Retina (tissue), 1 donor: ENCODE measurements around the gene MYBPC2.

Experiments
- DNase-seq: peaks from one replicate; pipeline ENCODE4 v3.0.0-alpha.2; 2016

Gene MYBPC2

DNA sequence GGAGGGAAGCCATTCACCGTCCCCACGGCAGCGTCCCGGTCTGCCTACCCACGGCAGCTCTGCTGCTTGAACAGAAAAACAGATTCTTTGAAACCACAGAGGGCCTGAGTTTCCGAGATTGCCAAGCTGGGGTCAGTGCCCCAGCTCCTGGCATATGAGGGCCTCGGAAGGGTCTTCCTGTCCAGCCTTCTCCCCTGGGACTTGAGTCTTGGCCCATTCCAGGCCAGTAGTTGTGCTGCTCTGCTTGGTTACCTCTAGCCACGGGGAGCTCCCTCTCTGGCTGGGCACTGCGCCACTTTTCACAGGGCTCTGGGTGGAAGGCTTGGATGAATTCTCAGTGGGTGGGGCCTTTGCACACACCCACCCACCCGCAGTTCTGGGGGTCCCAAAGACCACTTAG, 22.6 kb upstream of the MYBPC2 start:
- no peak for DNase-seq

DNA sequence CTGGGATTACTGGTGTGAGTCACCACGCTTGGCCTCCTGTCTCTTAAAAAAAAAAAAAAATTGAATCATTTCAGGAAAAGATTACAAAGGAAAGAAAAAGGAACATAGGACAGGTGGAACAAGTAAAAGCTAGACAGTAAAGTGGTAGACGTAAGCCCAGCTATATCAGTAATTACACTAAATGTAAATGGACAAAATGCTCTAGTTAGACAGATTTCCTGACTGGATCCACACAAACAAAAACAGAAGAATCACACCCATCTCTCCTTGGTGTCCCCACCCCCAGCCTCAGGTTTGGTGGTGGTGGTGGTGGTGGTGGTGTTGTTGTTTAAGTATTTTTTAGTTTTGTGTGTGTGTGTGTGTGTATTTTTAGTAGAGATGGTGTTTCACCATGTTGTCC, 20.3 kb upstream of the MYBPC2 start:
- no peak for DNase-seq

DNA sequence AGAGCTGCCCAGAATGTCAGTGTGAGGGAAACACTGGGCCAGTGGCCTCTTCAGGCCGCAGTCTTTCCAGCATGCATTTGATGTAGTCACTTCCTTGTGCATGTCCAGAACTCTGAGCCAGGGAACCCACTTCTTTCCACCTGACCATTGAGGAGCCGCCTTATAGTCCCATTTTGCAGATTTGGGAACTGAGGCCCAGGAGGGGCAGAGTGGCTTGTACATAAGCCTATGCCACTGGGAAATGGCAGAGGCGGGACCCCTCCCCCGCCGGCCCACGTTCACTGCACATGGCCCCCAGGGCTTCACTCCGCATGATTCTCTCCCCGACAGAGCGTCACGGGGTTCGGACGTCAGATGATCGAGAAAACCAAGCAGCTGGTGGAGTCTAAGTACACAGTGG, 19.6 kb upstream of the MYBPC2 start:
- DNase-seq: no peak

DNA sequence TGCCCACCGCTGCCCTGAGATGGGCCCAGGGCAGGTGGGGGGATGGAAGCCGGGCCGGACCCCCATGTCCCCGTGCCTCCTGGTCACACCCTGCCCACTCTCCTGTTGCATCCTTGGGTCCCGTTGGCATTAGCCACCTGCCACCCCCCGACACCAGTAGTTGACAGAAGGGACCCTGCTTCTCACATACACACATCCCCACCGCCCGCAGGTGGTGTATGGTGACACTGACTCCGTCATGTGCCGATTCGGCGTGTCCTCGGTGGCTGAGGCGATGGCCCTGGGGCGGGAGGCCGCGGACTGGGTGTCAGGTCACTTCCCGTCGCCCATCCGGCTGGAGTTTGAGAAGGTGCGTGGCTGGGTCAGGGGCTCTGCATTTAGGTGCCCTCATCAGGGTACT, 19.2 kb upstream of the MYBPC2 start:
- no peak for DNase-seq

DNA sequence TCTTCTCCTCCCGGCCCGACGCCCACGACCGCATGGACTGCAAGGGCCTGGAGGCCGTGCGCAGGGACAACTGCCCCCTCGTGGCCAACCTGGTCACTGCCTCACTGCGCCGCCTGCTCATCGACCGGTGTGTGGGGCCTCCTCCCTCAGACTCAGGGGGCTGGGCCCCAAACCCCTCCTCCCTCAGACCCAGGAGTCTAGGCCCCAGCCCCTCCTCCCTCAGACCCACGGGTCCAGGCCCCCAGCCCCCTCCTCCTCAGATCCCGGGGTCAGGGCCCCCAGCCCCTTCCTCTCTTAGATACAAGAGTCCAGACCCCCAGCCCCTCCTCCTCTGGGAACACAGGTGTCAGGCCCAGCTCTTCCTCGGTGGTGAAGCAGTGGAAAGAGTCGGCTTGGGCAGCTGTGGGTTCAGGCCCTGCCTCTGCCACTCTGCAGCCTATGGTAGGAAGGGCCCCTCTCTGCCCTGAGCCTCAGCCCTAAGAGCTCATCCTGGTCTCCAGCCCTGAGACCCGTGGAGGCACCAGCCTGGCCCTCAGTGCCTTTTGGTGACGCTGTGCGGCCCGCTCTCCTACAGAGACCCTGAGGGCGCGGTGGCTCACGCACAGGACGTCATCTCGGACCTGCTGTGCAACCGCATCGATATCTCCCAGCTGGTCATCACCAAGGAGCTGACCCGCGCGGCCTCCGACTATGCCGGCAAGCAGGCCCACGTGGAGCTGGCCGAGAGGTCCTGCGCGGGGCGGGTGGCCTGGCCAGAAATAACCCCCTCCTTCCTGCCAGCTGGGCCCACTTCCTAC, 17.6 kb upstream of the MYBPC2 start:
- peak; percentile 85 for DNase-seq

DNA sequence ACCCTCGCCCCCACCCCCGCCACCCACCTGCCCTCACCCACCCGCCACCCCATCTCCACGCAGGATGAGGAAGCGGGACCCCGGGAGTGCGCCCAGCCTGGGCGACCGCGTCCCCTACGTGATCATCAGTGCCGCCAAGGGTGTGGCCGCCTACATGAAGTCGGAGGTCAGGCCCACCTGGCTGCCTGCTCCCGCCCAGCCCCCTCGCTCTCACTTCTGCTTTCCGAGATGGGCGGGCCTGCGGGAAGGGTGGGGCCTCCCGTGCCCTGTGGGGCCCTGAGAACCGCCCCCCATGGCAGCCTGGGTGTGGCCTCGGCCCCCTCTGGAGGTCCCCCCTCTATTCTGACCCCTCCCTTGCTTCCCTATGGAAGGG, 17.0 kb upstream of the MYBPC2 start:
- DNase-seq: no peak

DNA sequence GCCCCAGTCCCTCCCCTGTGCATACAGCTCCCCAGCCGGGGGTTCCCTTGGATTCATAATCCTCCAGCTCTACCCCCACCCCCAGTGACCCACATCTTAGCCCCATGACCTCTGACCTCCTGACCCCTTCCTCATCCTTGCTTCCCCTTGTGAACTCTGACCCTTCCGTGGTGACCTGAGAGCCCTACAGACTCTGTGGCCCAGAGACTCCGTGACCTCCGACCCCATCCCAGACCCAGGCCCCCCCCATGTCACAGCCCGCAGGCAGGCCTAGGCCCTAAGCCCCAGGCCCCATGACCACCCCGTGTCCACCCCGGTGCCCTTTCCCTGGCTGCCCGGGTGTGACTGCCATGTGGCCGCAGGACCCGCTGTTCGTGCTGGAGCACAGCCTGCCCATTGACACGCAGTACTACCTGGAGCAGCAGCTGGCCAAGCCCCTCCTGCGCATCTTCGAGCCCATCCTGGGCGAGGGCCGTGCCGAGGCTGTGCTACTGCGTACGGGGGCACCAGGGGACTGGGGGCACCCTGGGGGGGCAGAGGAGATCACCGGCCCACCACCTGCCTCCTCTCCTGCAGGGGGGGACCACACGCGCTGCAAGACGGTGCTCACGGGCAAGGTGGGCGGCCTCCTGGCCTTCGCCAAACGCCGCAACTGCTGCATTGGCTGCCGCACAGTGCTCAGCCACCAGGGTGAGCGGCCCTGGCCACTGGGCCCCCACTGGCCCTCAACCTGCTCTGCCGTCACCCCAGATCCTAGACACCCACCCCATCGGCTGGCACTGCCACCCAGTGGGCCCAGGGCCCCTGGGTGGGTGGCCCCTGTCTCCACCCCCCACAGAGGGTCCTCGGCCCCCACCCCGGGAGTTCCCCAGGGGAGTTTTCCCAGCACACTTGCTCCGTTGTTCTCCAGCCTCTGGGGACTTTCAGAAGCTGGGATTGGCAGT, 16.4 kb upstream of the MYBPC2 start:
- no peak for DNase-seq

DNA sequence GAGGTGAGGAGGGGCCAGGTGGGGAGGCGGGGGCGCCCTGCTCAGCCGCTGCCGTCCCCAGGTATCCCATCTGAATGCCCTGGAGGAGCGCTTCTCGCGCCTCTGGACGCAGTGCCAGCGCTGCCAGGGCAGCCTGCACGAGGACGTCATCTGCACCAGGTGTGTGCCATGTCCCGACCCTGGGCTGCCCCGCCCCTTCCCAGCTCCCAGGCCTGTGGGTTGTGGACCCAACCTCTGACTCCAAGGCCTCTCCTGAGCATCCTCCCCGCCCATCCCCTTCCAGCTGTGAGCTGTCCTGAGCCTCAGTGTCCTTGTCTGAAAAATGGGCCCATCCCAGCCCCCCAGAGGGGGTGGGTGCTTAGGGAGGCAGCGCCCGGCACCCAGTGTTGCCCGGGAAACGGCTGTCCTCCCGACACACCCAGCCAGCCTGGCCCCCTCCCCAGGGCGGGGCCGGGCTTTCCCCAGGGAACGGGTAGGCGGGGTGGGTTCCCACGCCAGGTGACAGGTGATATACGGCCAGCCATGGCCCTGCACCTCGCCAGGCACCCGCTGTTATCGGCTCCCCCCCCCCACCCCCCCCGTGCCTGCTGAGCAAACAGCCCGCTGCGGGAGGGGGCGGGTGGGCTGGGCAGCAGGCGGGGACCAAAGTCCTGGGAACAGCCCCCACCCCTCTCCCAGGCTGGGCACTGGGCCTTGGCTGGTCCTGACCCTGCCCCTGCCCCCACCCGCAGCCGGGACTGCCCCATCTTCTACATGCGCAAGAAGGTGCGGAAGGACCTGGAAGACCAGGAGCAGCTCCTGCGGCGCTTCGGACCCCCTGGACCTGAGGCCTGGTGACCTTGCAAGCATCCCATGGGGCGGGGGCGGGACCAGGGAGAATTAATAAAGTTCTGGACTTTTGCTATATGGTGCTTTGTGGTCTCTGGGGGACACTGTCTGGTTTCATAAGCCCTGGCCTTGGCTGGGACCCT, 15.3 kb upstream of the MYBPC2 start:
- DNase-seq: no peak

DNA sequence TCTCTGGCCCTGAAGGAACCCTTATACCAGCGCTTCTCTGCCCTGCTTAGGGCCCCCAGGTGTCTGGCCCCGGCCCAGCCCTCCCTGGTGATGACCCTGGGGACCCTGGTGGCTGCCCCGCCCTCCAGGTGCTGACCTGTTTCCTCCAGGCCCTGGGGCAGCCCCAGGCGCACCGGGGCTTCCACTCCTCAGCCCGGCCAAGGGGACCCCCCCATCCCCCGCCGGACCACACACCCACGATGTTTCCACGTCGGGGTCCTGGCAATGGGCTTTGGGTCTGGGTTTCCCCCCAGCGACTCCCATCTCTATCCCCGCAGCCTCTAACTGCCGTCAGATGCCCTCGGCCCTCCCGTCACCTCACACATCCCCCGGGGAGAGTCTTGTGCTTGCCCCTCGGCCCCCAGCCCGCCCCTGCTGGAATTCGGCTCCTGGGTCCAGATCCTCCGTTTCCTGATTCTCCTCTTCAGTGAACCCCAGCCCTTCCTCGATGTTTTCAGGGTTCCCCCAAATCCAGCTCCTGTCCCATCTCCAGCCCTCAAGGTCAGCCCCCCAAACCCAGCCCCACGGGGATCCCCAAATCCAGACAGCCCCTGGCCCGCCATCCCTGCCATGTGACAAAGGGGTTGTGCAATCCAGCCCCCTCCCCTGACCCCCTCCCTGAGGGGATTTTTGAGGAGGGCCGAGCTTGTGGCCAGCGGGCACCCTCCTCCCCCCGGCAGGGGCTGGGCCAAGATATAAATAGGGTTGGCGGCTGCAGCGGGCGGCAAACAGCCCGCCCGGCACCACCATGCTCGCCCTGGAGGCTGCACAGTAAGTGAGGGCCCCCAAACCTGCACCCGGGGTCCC, 14.3 kb upstream of the MYBPC2 start, which contains the start of gene SPIB:
Gene SPIB, plus strand, starts transcription at position 763 of the 846 bp plus-strand sequence. Its CDS starts 25 bp downstream, at position 788.
- no peak for DNase-seq

DNA sequence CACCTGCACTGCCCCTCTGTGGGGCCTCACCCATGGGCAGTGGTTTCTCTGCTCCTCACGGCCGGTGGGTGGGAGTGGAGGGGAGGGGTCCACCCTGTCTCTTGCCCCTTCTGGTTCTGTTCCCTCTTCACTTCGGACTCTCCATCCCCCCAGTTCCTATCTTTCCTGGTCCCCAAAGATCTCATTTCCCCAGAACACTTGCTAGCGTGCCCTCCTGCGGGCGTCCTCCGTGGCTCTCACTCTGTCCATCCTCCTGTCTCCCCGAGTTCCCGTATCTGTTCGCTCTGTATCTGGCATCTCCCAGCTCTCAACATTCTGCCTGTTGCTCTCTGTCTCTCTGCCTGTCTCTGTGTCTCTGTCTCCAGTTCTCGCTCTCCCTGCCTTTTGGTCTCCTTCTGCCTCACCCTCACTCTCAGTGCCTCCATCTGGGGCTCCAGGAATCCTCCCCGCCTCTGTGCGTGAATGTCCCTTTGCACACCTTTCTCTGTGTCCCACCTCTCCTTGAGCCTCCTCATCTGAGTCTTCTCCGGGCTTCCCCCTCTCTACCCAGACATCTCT, 13.6 kb upstream of the MYBPC2 start:
- no peak for DNase-seq

DNA sequence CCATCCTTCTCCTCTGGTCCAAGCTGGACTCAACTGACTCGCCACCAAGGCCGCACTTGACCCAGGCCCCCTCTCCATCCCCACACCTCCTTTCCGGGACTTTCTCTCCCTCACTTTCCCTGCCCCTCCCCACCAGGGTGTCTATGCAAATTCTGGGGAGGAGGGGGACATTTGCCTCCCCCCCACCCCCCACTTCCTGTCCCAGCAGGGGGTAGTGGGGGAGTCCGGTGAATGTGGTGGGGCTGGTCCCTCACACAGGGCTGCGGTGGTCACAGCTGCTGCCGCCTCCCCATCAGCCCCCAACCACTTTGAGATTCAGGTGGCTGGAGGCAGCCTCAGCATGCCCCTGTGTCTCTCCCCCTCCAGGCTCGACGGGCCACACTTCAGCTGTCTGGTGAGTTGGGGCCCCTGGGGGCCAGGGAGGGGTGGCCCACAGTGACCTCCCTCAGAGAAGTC, 13.1 kb upstream of the MYBPC2 start:
- DNase-seq: no peak

DNA sequence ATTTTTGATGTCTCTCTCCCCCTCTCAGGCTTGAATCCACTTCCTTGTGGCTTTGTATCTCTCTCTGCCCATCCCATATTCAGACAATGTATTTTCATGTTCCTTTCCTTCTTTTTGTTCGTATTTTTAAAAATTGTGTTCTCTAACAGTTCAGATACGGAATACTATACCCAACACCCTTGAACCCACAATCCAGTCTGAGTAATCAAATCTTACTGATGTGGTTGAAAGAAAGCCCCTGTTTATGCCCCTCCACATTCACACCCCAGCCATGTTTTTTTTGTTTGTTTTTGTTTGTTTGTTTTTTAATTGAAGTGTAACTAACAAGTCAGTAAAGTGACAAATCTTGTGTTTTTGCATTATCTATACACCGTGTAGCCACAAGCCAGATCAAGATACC, 12.6 kb upstream of the MYBPC2 start:
- DNase-seq: no peak

DNA sequence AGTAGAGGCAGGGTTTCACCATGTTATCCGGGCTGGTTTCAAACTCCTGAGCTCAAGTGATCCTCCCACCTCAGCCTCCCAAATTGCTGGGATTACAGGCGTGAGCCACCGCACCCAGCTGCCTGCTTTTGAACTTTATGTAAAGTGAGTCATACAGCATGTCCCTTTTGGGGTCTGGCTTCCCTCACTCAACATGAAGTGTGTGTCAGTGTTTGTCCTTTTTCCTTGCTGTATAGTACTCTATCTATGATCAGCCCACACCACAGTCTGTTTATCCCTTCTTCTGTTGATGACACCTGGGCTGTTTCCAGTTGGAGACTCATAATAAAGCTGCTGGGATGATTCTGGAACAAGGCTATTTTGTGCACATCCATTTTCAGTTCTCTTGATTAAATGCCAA, 11.9 kb upstream of the MYBPC2 start:
- no peak for DNase-seq

DNA sequence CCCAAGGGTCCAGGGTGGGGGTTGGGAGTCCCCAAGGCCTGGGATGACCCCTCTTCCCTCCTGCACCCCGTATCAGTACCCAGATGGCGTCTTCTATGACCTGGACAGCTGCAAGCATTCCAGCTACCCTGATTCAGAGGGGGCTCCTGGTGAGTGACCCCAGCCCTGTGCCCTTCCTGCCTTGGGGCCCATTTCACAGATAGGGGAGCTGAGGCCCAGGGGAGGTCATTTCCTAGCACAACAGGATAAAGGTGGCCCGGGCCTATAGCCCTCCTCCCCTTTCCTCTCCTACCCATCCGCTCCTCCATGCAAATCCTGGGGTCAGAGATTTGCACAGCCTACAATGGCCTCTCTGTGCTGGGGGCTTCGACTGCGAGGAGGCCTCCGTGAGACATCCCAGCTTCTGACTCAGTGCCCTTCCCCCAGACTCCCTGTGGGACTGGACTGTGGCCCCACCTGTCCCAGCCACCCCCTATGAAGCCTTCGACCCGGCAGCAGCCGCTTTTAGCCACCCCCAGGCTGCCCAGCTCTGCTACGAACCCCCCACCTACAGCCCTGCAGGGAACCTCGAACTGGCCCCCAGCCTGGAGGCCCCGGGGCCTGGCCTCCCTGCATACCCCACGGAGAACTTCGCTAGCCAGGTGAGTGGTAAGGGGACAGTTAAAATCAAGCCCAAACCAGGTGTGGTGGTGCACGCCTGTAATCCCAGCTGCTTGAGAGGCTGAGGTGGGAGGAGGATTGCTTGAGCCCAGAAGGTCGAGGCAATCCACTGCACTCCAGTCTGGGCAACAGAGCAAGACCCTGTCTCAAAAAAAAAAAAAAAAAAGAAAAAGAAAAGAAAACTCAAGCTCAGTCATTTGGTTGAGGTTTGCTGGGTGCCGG, 10.1 kb upstream of the MYBPC2 start:
- no peak for DNase-seq

DNA sequence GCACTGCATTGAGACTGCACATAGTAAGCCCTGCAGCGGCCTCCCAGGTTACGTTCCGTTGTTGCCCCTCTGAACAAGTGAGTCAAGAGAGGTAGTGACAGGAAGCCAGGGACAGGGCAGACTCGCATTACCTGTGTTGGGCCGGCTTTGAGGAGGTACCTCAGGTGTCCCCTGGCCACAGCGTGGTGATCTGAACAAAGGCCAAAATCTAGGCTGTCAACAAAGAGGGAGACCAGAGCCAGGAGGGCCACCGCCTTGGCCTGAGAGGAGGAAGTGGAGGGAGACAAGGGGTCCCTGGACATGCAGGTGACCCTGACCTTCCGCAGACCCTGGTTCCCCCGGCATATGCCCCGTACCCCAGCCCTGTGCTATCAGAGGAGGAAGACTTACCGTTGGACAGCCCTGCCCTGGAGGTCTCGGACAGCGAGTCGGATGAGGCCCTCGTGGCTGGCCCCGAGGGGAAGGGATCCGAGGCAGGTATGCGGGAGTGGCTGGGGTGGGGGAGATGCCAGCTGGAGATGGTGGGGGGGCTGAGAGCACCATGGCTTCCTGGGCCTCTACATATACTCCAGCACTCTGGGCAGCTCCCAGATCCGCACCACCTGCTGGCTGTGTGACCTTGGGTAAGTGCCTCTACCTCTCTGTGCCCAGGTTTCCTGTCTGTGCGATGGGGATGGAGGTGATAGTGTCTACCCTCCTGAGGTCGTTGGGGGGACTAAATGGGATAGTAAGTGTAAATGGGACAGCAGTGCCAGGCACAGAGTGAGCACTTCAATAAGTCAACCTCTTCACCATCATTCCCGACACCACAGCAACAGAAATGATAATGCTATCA, 9.2 kb upstream of the MYBPC2 start:
- no peak for DNase-seq

DNA sequence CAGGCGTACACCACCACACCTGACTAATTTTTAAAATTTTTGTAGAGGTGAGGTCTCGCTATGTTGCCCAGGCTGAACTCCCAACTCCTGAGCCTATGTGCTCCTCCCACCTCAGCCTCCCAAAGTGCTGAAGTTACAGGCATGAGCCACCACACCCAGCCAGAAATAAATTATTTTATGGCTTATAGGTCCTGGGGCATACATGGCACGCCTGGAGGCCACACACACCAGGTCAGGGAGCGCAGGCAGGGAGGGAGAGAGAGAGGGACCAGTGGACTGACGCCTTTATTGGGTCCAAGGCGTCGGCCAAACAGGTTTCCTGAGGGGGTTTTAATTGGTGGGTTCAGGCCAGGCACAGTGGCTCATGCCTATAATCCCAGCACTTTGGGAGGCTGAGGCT, 7.1 kb upstream of the MYBPC2 start:
- DNase-seq: no peak

DNA sequence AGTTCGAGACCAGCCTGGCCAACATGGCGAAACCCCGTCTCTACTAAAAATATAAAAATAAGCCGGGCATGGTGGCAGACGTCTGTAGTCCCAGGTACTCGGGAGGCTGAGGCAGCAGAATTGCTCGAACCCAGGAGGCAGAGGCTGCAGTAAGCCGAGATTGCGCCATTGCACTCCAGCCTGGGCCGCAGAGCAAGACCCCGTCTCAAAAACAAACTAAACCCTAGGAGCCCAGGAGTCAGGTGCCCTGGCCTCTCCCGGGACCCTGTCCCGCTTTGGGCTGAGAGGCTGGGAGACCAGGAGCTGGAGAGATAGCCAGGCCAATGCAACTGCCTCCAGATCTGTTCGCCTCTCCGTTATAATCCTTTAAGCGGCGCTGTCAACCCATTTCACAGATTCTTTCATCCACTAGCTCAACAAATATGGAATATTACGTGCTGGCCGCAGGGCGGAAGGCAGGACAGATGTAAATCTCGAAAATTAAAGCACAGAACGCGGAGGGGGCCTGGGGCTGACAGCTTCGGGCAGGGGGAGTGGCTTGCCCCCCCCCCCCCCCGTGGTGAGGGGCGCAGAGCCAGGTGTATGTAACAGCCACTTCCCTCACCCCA, 5.3 kb upstream of the MYBPC2 start:
- no peak for DNase-seq

DNA sequence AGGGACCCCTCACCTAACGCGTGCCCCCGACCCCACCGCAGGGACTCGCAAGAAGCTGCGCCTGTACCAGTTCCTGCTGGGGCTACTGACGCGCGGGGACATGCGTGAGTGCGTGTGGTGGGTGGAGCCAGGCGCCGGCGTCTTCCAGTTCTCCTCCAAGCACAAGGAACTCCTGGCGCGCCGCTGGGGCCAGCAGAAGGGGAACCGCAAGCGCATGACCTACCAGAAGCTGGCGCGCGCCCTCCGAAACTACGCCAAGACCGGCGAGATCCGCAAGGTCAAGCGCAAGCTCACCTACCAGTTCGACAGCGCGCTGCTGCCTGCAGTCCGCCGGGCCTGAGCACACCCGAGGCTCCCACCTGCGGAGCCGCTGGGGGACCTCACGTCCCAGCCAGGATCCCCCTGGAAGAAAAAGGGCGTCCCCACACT, 4.7 kb upstream of the MYBPC2 start:
- peak; percentile 82 for DNase-seq
